K562 (cell line): ENCODE results near the gene MAGI1. TPM values are rescaled to one million over a fixed set of nuclear protein-coding genes. Genes with fewer than 3 reads are reported as not detected.

Experiments used
- POLR2B ChIP-seq: fragments of 450-650 bp; IDR thresholded peaks from 2 replicates; pipeline ENCODE4 v1.6.1; 2018; ENCODE audit warnings: low read depth; ENCODE audit not compliant: partially characterized antibody
- RBM14 ChIP-seq: fragments of 200-400 bp; formaldehyde crosslinking; IDR thresholded peaks from 2 replicates; pipeline ENCODE4 v1.6.1; 2018; ENCODE audit warnings: low read depth, mild to moderate bottlenecking, low read length, moderate library complexity, borderline replicate concordance; ENCODE audit not compliant: insufficient read depth
- STAT5B ChIP-seq: fragments of 250-450 bp; sonication (Bioruptor Pico); IDR thresholded peaks from 2 replicates; pipeline ENCODE4 v1.8.0; 2021; ENCODE audit warnings: mild to moderate bottlenecking, inconsistent platforms
- TSC22D4 ChIP-seq: fragments of 450-650 bp; IDR thresholded peaks from 2 replicates; pipeline ENCODE4 v1.6.1; 2016; ENCODE audit warnings: missing genetic modification characterization, missing biosample characterization, control low read depth
- ZBTB17 ChIP-seq: fragments of 450-650 bp; formaldehyde crosslinking; IDR thresholded peaks from 2 replicates; pipeline ENCODE4 v1.4.0; 2020; ENCODE audit warnings: mild to moderate bottlenecking
- ZNF212 ChIP-seq: fragments of 450-650 bp; formaldehyde crosslinking; IDR thresholded peaks from 2 replicates; pipeline ENCODE4 v1.4.0; 2020; ENCODE audit warnings: mild to moderate bottlenecking
- ZNF431 ChIP-seq: sonication (generic); formaldehyde crosslinking; IDR thresholded peaks from 2 replicates; pipeline ENCODE4 v1.8.0; 2022; ENCODE audit warnings: mild to moderate bottlenecking, missing genetic modification reagents
- polyA plus RNA-seq, 8 experiments: library from polyadenylated mRNA; depleted of rRNA in 4 of 8; stranded (reverse) in 5 of 8; unstranded in 3 of 8; fragments of >200 nt; fragmentation: Nextera tagmentation in 2 of 8; fragmentation: Illumina TruSeq in 1 of 8; extraction: Ambion mirVana in 2 of 8; extraction: Trizol in 1 of 8; gene quantifications; 2 replicates each; pipeline versions ENCODE4 v1.2.1 to v1.2.3, GENCODE V29; 2011 to 2014; ENCODE audit warnings: inconsistent platforms in 1 of 8, missing spikeins in 1 of 8
- total RNA-seq, 7 experiments: library from RNA; depleted of rRNA in 6 of 7; stranded (reverse); fragments of >200 nt in 6 of 7; fragmentation: Illumina TruSeq in 2 of 7; extraction: Trizol in 2 of 7; gene quantifications; 2 replicates each; pipeline versions ENCODE4 v1.2.1 to v1.2.3, GENCODE V29; 2011 to 2021; ENCODE audit warnings: low replicate concordance in 1 of 7
- TF ChIP-seq, protein P1 (sequence below): sonication (generic); formaldehyde crosslinking; IDR thresholded peaks from 2 replicates; pipeline ENCODE4 v1.8.0; 2022; ENCODE audit warnings: missing genetic modification reagents, mild to moderate bottlenecking, moderate library complexity, borderline replicate concordance
- TF ChIP-seq, protein P2 (sequence below), 2 experiments: fragments of 450-650 bp; IDR thresholded peaks; 2 replicates each; pipeline ENCODE4 v1.6.1; 2016
- TF ChIP-seq, protein P3 (sequence below): fragments of 250-450 bp; sonication (Bioruptor Pico); IDR thresholded peaks from 2 replicates; pipeline ENCODE4 v1.5.0; 2022; ENCODE audit warnings: mild to moderate bottlenecking
- TF ChIP-seq, protein P4 (sequence below): sonication (generic); formaldehyde crosslinking; IDR thresholded peaks from 2 replicates; pipeline ENCODE4 v1.8.1; 2023; ENCODE audit warnings: mild to moderate bottlenecking, missing genetic modification reagents

Gene MAGI1
- total and polyA plus RNA-seq, 9 of the 15 experiments (the other 6 are each of a cell fraction or from before 2014, with no cell fraction given) = 7.8 to 59.4 (median 43.2) TPM

DNA sequence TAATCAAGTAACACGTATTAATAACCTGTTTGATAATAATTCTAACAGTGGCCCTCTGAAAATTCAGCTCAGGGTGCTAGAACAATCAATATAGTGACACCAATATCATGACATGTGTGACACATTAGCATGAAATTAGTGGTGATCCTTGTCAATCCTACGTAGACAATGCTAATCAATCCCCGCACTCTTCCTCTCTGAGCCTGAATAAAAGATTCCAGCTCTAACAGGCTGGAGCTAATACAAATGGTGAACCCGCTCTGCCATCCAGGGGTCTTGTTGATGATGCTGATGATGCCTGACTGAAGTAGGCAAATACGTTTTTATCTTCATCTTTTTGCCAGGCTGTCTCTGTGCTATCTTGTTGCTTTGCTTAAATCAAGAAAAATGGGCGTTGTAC lies 462.5 kb downstream of the MAGI1 start (continued):
- TF ChIP-seq, protein P1, sequence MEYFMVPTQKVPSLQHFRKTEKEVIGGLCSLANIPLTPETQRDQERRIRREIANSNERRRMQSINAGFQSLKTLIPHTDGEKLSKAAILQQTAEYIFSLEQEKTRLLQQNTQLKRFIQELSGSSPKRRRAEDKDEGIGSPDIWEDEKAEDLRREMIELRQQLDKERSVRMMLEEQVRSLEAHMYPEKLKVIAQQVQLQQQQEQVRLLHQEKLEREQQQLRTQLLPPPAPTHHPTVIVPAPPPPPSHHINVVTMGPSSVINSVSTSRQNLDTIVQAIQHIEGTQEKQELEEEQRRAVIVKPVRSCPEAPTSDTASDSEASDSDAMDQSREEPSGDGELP = no peak
- TF ChIP-seq, protein P2, sequence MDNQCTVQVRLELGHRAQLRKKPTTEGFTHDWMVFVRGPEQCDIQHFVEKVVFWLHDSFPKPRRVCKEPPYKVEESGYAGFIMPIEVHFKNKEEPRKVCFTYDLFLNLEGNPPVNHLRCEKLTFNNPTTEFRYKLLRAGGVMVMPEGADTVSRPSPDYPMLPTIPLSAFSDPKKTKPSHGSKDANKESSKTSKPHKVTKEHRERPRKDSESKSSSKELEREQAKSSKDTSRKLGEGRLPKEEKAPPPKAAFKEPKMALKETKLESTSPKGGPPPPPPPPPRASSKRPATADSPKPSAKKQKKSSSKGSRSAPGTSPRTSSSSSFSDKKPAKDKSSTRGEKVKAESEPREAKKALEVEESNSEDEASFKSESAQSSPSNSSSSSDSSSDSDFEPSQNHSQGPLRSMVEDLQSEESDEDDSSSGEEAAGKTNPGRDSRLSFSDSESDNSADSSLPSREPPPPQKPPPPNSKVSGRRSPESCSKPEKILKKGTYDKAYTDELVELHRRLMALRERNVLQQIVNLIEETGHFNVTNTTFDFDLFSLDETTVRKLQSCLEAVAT (IDR thresholded peaks at IDR 0.05) = peak in 1 of 2 experiments; percentile 87; a peak in 2 of 4 replicates
- TF ChIP-seq POLR2B (no peak), ZNF431 (CRISPR knock-in tag) (no peak), ZBTB17 (CRISPR knock-in tag) (peak; percentile 92), STAT5B (CRISPR knock-in tag) (no peak), TSC22D4 (tag) (no peak), ZNF212 (CRISPR knock-in tag) (no peak), RBM14 (no peak)
- TF ChIP-seq, protein P3, sequence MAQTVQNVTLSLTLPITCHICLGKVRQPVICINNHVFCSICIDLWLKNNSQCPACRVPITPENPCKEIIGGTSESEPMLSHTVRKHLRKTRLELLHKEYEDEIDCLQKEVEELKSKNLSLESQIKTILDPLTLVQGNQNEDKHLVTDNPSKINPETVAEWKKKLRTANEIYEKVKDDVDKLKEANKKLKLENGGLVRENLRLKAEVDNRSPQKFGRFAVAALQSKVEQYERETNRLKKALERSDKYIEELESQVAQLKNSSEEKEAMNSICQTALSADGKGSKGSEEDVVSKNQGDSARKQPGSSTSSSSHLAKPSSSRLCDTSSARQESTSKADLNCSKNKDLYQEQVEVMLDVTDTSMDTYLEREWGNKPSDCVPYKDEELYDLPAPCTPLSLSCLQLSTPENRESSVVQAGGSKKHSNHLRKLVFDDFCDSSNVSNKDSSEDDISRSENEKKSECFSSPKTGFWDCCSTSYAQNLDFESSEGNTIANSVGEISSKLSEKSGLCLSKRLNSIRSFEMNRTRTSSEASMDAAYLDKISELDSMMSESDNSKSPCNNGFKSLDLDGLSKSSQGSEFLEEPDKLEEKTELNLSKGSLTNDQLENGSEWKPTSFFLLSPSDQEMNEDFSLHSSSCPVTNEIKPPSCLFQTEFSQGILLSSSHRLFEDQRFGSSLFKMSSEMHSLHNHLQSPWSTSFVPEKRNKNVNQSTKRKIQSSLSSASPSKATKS = no peak
- TF ChIP-seq, protein P4, sequence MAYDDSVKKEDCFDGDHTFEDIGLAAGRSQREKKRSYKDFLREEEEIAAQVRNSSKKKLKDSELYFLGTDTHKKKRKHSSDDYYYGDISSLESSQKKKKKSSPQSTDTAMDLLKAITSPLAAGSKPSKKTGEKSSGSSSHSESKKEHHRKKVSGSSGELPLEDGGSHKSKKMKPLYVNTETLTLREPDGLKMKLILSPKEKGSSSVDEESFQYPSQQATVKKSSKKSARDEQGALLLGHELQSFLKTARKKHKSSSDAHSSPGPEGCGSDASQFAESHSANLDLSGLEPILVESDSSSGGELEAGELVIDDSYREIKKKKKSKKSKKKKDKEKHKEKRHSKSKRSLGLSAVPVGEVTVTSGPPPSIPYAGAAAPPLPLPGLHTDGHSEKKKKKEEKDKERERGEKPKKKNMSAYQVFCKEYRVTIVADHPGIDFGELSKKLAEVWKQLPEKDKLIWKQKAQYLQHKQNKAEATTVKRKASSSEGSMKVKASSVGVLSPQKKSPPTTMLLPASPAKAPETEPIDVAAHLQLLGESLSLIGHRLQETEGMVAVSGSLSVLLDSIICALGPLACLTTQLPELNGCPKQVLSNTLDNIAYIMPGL (CRISPR knock-in tag) = no peak
- TF ChIP-seq, all 486 proteins: peak for 3
